ENCODE data around the gene SLC35F2. TPM values are rescaled to one million over a fixed set of nuclear protein-coding genes. Genes with fewer than 3 reads are reported as not detected.

The SLC35F2 gene
- total and polyA plus RNA-seq, 2 of the 13 experiments (the other 11 are each of a cell fraction or from before 2014, with no cell fraction given), result 5.8 to 20.3 TPM

DNA sequence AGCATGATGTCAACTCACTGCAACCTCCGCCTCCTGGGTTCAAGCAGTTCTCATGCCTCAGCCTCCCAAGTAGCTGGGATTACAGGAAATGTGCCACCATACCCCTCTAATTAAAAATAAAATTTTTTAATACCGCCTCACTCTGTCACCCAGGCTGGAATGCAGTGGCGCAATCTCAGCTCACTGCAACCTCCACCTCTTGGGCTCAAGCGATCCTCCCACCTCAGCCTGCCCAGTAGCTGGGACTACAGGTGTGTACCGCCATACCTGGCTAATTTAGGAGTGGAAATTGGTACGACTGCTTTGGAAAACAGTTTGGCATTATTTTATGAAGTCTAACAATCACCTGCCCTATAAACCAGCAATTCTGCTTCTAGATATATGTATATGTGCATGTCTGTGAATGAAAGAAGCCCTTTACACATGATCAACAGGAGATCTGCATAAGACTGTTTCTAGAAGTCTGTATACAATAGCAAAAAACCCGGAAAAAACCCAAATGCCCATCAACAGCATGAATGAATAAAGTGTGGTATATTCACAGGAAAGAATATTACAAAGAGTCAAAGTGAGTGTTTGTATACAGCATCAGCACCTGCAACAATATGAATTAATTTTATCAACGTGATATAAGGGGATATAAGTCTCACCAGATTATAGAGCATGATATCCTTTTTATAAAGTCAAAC lies 16.0 kb downstream of the SLC35F2 start (continued):
- TF ChIP-seq, protein P1, sequence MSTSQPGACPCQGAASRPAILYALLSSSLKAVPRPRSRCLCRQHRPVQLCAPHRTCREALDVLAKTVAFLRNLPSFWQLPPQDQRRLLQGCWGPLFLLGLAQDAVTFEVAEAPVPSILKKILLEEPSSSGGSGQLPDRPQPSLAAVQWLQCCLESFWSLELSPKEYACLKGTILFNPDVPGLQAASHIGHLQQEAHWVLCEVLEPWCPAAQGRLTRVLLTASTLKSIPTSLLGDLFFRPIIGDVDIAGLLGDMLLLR (CRISPR knock-in tag; IDR thresholded peaks at IDR 0.05), result no peak
- no peak for TF ChIP-seq ZNF382 (CRISPR knock-in tag; IDR thresholded peaks at IDR 0.05; ENCODE audit: borderline replicate concordance)

DNA sequence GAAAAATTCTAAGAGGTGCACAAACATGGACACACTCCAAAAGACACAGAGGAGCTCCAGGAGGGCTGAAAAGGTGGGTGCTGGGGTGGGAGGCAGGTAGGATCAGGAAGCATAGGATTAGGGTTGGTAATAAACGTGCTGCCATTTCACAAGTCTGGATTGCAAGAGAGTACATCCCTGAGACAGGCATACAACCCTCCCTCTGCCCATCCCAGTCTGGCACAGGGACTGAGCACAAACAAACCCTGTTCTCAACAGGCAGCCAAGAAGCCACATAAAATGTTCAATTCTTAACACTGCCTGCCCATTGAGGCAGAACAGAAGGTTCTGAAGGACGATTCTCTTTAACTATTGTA lies 18.5 kb downstream of the SLC35F2 start:
- H3K36me3 ChIP-seq (replicated peaks in 1 of 2; ENCODE audit: control insufficient read depth in 1 of 2, insufficient read depth in 2 of 2, low read length in 2 of 2), result no peaks in the 10 kb centered on the region
- no peak overlapping the region for H3K9ac ChIP-seq (ENCODE audit: insufficient read depth, low read depth, low read length)
- ChIA-PET POLR2A (no interaction called here), CTCF (ENCODE audit: low intra/inter-chr PET ratio, low total read pairs) (no interaction called here)
- H3K27me3 ChIP-seq (ENCODE audit: control insufficient read depth in 1 of 2, insufficient read depth in 2 of 2, low read length in 2 of 2), result no peaks in the 10 kb centered on the region
- ATAC-seq (no peak), DNase-seq (ENCODE audit: low spot score) (no peak), FAIRE-seq (no peak)
- no peaks in the 10 kb centered on the region for H4K20me1 ChIP-seq (ENCODE audit: insufficient read depth, low read length)
- H3K4me3 ChIP-seq (replicated peaks in 1 of 3; ENCODE audit: insufficient read depth in 1 of 3, low read depth in 2 of 3, low read length in 3 of 3), result no peak overlapping the region
- in situ Hi-C loops (cut with HindIII; ENCODE audit: extremely low pct_ligation_motif_present, low pct_unique_long_range_greater_than_20kb), result no loop called here
- peaks cover 2% of the 10 kb centered on the region for H3K79me2 ChIP-seq (ENCODE audit: insufficient read depth, low read length)
- 79% methylated on average over 2 of the region's 2 CpGs for WGBS (ENCODE audit: low lambda C conversion rate)
- H3K9me3 ChIP-seq (ENCODE audit: low read length), result no peaks in the 10 kb centered on the region
- no TSS peak for BruUV-seq (replicated peaks)
- no peak overlapping the region for H3K4me2 ChIP-seq (ENCODE audit: low read depth, low read length)
- no peak overlapping the region for H2AFZ ChIP-seq (ENCODE audit: low read length)
- no peak overlapping the region for H3K27ac ChIP-seq (ENCODE audit: extremely low read length, insufficient read depth, low read length)
- peaks cover 15% of the 10 kb centered on the region; the same call in 1 of the 2 replicates for H3K4me1 ChIP-seq (ENCODE audit: insufficient read depth, low read length)
- intact Hi-C loops (cut with micrococcal nuclease; ENCODE audit: unreplicated experiment), result no loop called here
- TF ChIP-seq, protein P2, sequence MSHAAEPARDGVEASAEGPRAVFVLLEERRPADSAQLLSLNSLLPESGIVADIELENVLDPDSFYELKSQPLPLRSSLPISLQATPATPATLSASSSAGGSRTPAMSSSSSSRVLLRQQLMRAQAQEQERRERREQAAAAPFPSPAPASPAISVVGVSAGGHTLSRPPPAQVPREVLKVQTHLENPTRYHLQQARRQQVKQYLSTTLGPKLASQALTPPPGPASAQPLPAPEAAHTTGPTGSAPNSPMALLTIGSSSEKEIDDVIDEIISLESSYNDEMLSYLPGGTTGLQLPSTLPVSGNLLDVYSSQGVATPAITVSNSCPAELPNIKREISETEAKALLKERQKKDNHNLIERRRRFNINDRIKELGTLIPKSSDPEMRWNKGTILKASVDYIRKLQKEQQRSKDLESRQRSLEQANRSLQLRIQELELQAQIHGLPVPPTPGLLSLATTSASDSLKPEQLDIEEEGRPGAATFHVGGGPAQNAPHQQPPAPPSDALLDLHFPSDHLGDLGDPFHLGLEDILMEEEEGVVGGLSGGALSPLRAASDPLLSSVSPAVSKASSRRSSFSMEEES (CRISPR knock-in tag; IDR thresholded peaks at IDR 0.05), result no peak
- TF ChIP-seq ZNF879 (CRISPR knock-in tag; IDR thresholded peaks at IDR 0.05) (no peak), ZBTB42 (CRISPR knock-in tag; IDR thresholded peaks at IDR 0.05) (no peak), FOXC1 (CRISPR knock-in tag; IDR thresholded peaks at IDR 0.05; ENCODE audit: borderline replicate concordance) (no peak), ZNF207 (IDR thresholded peaks at IDR 0.05; ENCODE audit: borderline replicate concordance) (no peak), ZBTB8A (CRISPR knock-in tag; IDR thresholded peaks at IDR 0.05; ENCODE audit: borderline replicate concordance, low read depth) (no peak), RBM39 (IDR thresholded peaks at IDR 0.05; ENCODE audit: low read depth, low read length, poor library complexity, severe bottlenecking) (no peak), ZNF136 (CRISPR knock-in tag; IDR thresholded peaks at IDR 0.05; ENCODE audit: low read depth) (no peak), ZNF354B (CRISPR knock-in tag; IDR thresholded peaks at IDR 0.05) (no peak), TBL1XR1 (IDR thresholded peaks at IDR 0.05; ENCODE audit: borderline replicate concordance, low read length, partially characterized antibody) (no peak), ZBTB7A (CRISPR knock-in tag; IDR thresholded peaks at IDR 0.05) (no peak), GABPA (IDR thresholded peaks at IDR 0.05; ENCODE audit: low read depth, low read length) (no peak), GABPA (CRISPR knock-in tag; IDR thresholded peaks at IDR 0.05; ENCODE audit: low read depth) (no peak), FOSL2 (CRISPR knock-in tag; IDR thresholded peaks at IDR 0.05) (no peak)
- TF ChIP-seq, protein P3, sequence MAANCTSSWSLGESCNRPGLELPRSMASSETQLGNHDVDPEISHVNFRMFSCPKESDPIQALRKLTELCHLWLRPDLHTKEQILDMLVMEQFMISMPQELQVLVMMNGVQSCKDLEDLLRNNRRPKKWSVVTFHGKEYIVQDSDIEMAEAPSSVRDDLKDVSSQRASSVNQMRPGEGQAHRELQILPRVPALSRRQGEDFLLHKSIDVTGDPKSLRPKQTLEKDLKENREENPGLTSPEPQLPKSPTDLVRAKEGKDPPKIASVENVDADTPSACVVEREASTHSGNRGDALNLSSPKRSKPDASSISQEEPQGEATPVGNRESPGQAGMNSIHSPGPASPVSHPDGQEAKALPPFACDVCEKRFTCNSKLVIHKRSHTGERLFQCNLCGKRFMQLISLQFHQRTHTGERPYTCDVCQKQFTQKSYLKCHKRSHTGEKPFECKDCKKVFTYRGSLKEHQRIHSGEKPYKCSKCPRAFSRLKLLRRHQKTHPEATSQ (CRISPR knock-in tag; IDR thresholded peaks at IDR 0.05; ENCODE audit: borderline replicate concordance), result no peak
- TF ChIP-seq, protein P4, sequence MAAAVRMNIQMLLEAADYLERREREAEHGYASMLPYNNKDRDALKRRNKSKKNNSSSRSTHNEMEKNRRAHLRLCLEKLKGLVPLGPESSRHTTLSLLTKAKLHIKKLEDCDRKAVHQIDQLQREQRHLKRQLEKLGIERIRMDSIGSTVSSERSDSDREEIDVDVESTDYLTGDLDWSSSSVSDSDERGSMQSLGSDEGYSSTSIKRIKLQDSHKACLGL (CRISPR knock-in tag; IDR thresholded peaks at IDR 0.05), result no peak
- TF ChIP-seq, protein P5, sequence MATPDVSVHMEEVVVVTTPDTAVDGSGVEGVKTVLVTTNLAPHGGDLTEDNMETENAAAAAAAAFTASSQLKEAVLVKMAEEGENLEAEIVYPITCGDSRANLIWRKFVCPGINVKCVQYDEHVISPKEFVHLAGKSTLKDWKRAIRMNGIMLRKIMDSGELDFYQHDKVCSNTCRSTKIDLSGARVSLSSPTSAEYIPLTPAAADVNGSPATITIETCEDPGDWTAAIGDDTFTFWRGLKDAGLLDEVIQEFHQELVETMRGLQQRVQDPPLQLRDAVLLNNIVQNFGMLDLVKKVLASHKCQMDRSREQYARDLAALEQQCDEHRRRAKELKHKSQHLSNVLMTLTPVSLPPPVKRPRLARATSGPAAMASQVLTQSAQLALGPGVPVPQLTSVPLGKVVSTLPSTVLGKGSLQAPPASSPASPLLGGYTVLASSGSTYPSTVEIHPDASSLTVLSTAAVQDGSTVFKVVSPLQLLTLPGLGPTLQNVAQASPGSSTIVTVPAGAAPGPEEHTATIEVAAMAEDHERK (CRISPR knock-in tag; IDR thresholded peaks at IDR 0.05; ENCODE audit: low read depth), result no peak

Measured in HepG2 (cell line).